ENCODE results near the gene MCM7. TPM values are rescaled to one million over a fixed set of nuclear protein-coding genes. Genes with fewer than 3 reads are reported as not detected.

Gene MCM7
- total RNA-seq, 1 experiment from 2014 or later, result 240 TPM

- no TSS peak for BruUV-seq (replicated peaks)
- no peaks in the 10 kb centered on the region for H3K9me3 ChIP-seq
- DNase-seq, result peak; percentile 84 to 93
- H3K4me1 Mint-ChIP-seq (ENCODE audit: low read depth, unreplicated experiment), result peaks cover 8% of the 10 kb centered on the region
- no peaks in the 10 kb centered on the region for H3K27me3 Mint-ChIP-seq (ENCODE audit: insufficient read depth, unreplicated experiment)
- ChIA-PET POLR2A (no interaction called here), CTCF (interaction anchor here (0.6 kb wide), 2 partner anchors 95 to 109 kb away, joined by 4 read pairs; no protein-coding TSS in a partner anchor)
- no peak for TF ChIP-seq CTCF (IDR thresholded peaks at IDR 0.05; ENCODE audit: insufficient read depth in 1 of 2, low read depth in 1 of 2, low read length in 1 of 2, severe bottlenecking in 1 of 2, unreplicated experiment in 1 of 2)
- peak within 1 kb of the TSS; percentile 76 for H3K4me3 ChIP-seq (ENCODE audit: low read depth, low read length)
- no peaks in the 10 kb centered on the region for H3K9me3 Mint-ChIP-seq (ENCODE audit: unreplicated experiment)
- no peaks in the 10 kb centered on the region for H3K27me3 ChIP-seq (replicated peaks; ENCODE audit: control insufficient read depth, insufficient read depth, low read length)
- peaks cover 52% of the 10 kb centered on the region for H3K36me3 Mint-ChIP-seq (ENCODE audit: insufficient read depth, unreplicated experiment)
- peak within 1 kb of the TSS; percentile 71 for H3K27ac Mint-ChIP-seq (ENCODE audit: unreplicated experiment)
- H3K36me3 ChIP-seq (ENCODE audit: control insufficient read depth, insufficient read depth, low read length), result peaks cover 2% of the 10 kb centered on the region; the same call in 1 of the 2 replicates
- H3K4me3 Mint-ChIP-seq (ENCODE audit: unreplicated experiment), result peak within 1 kb of the TSS; percentile 88
- intact Hi-C loops (cut with micrococcal nuclease; ENCODE audit: unreplicated experiment), result loop anchor here (1.0 kb wide), 1 partner anchor 11 kb away; no protein-coding TSS in a partner anchor
- H3K4me1 ChIP-seq, result 0 out of 2 replicates have a peak, but pooled peaks cover 7% of the 10 kb centered on the region
Observed at GRCh38 chr7:100088621-100089457, 12.4 kb downstream of the MCM7 start, which contains the start of gene COPS6. TSS of gene COPS6 (plus strand) at chr7:100088969. CDS start at chr7:100088991, 22 bp downstream.

GRCh38 chr7:100088095-100088620, 13.0 kb downstream of the MCM7 start:
- DNase-seq, result no peak
- Mint-ChIP-seq H3K27ac (ENCODE audit: unreplicated experiment) (peak overlapping the region; percentile 71), H3K9me3 (ENCODE audit: unreplicated experiment) (no peaks in the 10 kb centered on the region), H3K36me3 (ENCODE audit: insufficient read depth, unreplicated experiment) (peaks cover 45% of the 10 kb centered on the region), H3K4me1 (ENCODE audit: low read depth, unreplicated experiment) (peaks cover 9% of the 10 kb centered on the region), H3K4me3 (ENCODE audit: unreplicated experiment) (peak overlapping the region; percentile 88), H3K27me3 (ENCODE audit: insufficient read depth, unreplicated experiment) (no peaks in the 10 kb centered on the region)
- CTCF ChIA-PET, result interaction anchor here (0.6 kb wide), 1 partner anchor 109 kb away, joined by 4 read pairs; no protein-coding TSS in a partner anchor
- peaks cover 2% of the 10 kb centered on the region; the same call in 1 of the 2 replicates for H3K36me3 ChIP-seq (ENCODE audit: control insufficient read depth, insufficient read depth, low read length)
- TF ChIP-seq CTCF (IDR thresholded peaks at IDR 0.05; ENCODE audit: insufficient read depth in 1 of 2, low read depth in 1 of 2, low read length in 1 of 2, severe bottlenecking in 1 of 2, unreplicated experiment in 1 of 2), result no peak
- no peaks in the 10 kb centered on the region for H3K27me3 ChIP-seq (replicated peaks; ENCODE audit: control insufficient read depth, insufficient read depth, low read length)
- POLR2A ChIA-PET, result interaction anchor here (0.6 kb wide), 1 partner anchor 73 kb away, joined by 3 read pairs; no protein-coding TSS in a partner anchor
- intact Hi-C loops (cut with micrococcal nuclease; ENCODE audit: unreplicated experiment), result loop anchor here (1.0 kb wide), 1 partner anchor 12 kb away; no protein-coding TSS in a partner anchor
- BruUV-seq (replicated peaks), result TSS peak; percentile 18
- H3K9me3 ChIP-seq, result no peaks in the 10 kb centered on the region
- peak overlapping the region; percentile 76 for H3K4me3 ChIP-seq (ENCODE audit: low read depth, low read length)
- H3K4me1 ChIP-seq, result 0 out of 2 replicates have a peak, but pooled peaks cover 7% of the 10 kb centered on the region

GRCh38 chr7:100087055-100087750, 14.0 kb downstream of the MCM7 start:
- H3K27me3 ChIP-seq (replicated peaks; ENCODE audit: control insufficient read depth, insufficient read depth, low read length), result no peaks in the 10 kb centered on the region
- H3K27ac Mint-ChIP-seq (ENCODE audit: unreplicated experiment), result no peak overlapping the region
- H3K36me3 Mint-ChIP-seq (ENCODE audit: insufficient read depth, unreplicated experiment), result peaks cover 42% of the 10 kb centered on the region
- ChIA-PET POLR2A (interaction anchor here (0.6 kb wide), 1 partner anchor 72 kb away, joined by 3 read pairs; no protein-coding TSS in a partner anchor), CTCF (no interaction called here)
- H3K9me3 Mint-ChIP-seq (ENCODE audit: unreplicated experiment), result no peaks in the 10 kb centered on the region
- H3K4me3 Mint-ChIP-seq (ENCODE audit: unreplicated experiment), result peak overlapping the region; percentile 50
- peaks cover 16% of the 10 kb centered on the region for H3K4me1 Mint-ChIP-seq (ENCODE audit: low read depth, unreplicated experiment)
- no peaks in the 10 kb centered on the region for H3K9me3 ChIP-seq
- BruUV-seq (replicated peaks), result no TSS peak
- peaks cover 11% of the 10 kb centered on the region; the same call in 1 of the 2 replicates for H3K4me1 ChIP-seq
- no peaks in the 10 kb centered on the region for H3K27me3 Mint-ChIP-seq (ENCODE audit: insufficient read depth, unreplicated experiment)
- no peak for DNase-seq
- TF ChIP-seq CTCF (IDR thresholded peaks at IDR 0.05; ENCODE audit: insufficient read depth in 1 of 2, low read depth in 1 of 2, low read length in 1 of 2, severe bottlenecking in 1 of 2, unreplicated experiment in 1 of 2), result no peak
- intact Hi-C loops (cut with micrococcal nuclease; ENCODE audit: unreplicated experiment), result no loop called here
- peaks cover 2% of the 10 kb centered on the region; the same call in 1 of the 2 replicates for H3K36me3 ChIP-seq (ENCODE audit: control insufficient read depth, insufficient read depth, low read length)
- no peak overlapping the region for H3K4me3 ChIP-seq (ENCODE audit: low read depth, low read length)
